Mesenchymal stem cell (in vitro differentiated cells and primary cell): ENCODE data around the gene ATP1B3.

Experiments used
- DNase-seq: peaks from one replicate; pipeline ENCODE4 v3.0.0-alpha.2; 2013
- H2AFZ ChIP-seq: one replicate; pipeline ENCODE4 v1.6.1; 2013; ENCODE audit warnings: low read depth, mild to moderate bottlenecking, control low read depth, inconsistent platforms, low read length, moderate library complexity
- H2AK5ac ChIP-seq: 2 replicates; pipeline ENCODE4 v1.6.1; 2013; ENCODE audit warnings: low read length, moderate library complexity, mild to moderate bottlenecking, inconsistent platforms; ENCODE audit not compliant: severe bottlenecking
- H2BK120ac ChIP-seq: one replicate; pipeline ENCODE4 v1.6.1; 2013; ENCODE audit warnings: low read depth, mild to moderate bottlenecking, inconsistent platforms, low read length, moderate library complexity
- H2BK12ac ChIP-seq, 2 experiments: one replicate each; pipeline ENCODE4 v1.6.1; 2013; ENCODE audit warnings: inconsistent platforms in 2 of 2, low read length in 2 of 2, mild to moderate bottlenecking in 2 of 2, moderate library complexity in 2 of 2, control low read depth in 1 of 2
- H2BK15ac ChIP-seq: one replicate; pipeline ENCODE4 v1.6.1; 2013; ENCODE audit warnings: mild to moderate bottlenecking, low read depth, inconsistent platforms; ENCODE audit not compliant: poor library complexity, severe bottlenecking
- H2BK5ac ChIP-seq: 2 replicates; pipeline ENCODE4 v1.6.1; 2013; ENCODE audit warnings: low read depth, mild to moderate bottlenecking, low read length, control low read depth, inconsistent platforms; ENCODE audit not compliant: poor library complexity, severe bottlenecking
- H3K14ac ChIP-seq, 2 experiments: one replicate each; pipeline ENCODE4 v1.6.1; 2013; ENCODE audit warnings: inconsistent platforms in 2 of 2, low read length in 2 of 2, control low read depth in 1 of 2, mild to moderate bottlenecking in 1 of 2, moderate library complexity in 1 of 2
- H3K18ac ChIP-seq, 2 experiments: one replicate each; pipeline ENCODE4 v1.6.1; 2013; ENCODE audit warnings: inconsistent platforms in 2 of 2, low read length in 2 of 2, control low read depth in 1 of 2, low read depth in 1 of 2, mild to moderate bottlenecking in 1 of 2
- H3K23ac ChIP-seq, 2 experiments: one replicate each; pipeline ENCODE4 v1.6.1; 2013; ENCODE audit warnings: inconsistent platforms in 2 of 2, low read length in 2 of 2, mild to moderate bottlenecking in 2 of 2, moderate library complexity in 2 of 2, control low read depth in 1 of 2
- H3K27ac ChIP-seq: 2 replicates; pipeline ENCODE4 v1.5.1; 2013; ENCODE audit warnings: mild to moderate bottlenecking, moderate library complexity, low read length, control low read depth, inconsistent platforms; ENCODE audit not compliant: poor library complexity, severe bottlenecking
- H3K27me3 ChIP-seq, 2 experiments: 2 replicates each; pipeline versions ENCODE4 v1.6.1 to v1.7.0; 2013; ENCODE audit warnings: low read length in 2 of 2, mild to moderate bottlenecking in 2 of 2, moderate library complexity in 2 of 2, control low read depth in 1 of 2, inconsistent platforms in 1 of 2; ENCODE audit not compliant: control insufficient read depth in 1 of 2, insufficient read depth in 1 of 2
- H3K36me3 ChIP-seq, 2 experiments: 2 replicates each; pipeline versions ENCODE4 v1.6.1 to v1.7.0; 2013; ENCODE audit warnings: low read length in 2 of 2, control low read depth in 1 of 2, inconsistent platforms in 1 of 2, low read depth in 1 of 2, mild to moderate bottlenecking in 1 of 2; ENCODE audit not compliant: insufficient read depth in 2 of 2, control insufficient read depth in 1 of 2
- H3K4ac ChIP-seq, 2 experiments: one replicate each; pipeline ENCODE4 v1.6.1; 2013; ENCODE audit warnings: inconsistent platforms in 2 of 2, low read length in 2 of 2, mild to moderate bottlenecking in 2 of 2, moderate library complexity in 2 of 2, control low read depth in 1 of 2, low read depth in 1 of 2
- H3K4me1 ChIP-seq: 2 replicates; pipeline ENCODE4 v1.6.1; 2013; ENCODE audit warnings: low read depth, low read length, control low read depth; ENCODE audit not compliant: control insufficient read depth, insufficient read depth
- H3K4me2 ChIP-seq: 2 replicates; pipeline ENCODE4 v1.6.1; 2013; ENCODE audit warnings: low read length, mild to moderate bottlenecking, inconsistent platforms; ENCODE audit not compliant: poor library complexity, severe bottlenecking
- H3K4me3 ChIP-seq, 2 experiments: 2 replicates each; pipeline versions ENCODE4 v1.5.1 to v1.7.0; 2013; ENCODE audit warnings: low read length in 2 of 2, mild to moderate bottlenecking in 2 of 2, control low read depth in 1 of 2, low read depth in 1 of 2; ENCODE audit not compliant: insufficient read depth in 1 of 2
- H3K79me1 ChIP-seq: replicated peaks from 2 replicates; pipeline ENCODE4 v1.6.1; 2013; ENCODE audit warnings: mild to moderate bottlenecking, control low read depth, low read length, inconsistent platforms; ENCODE audit not compliant: poor library complexity, severe bottlenecking
- H3K9ac ChIP-seq: 2 replicates; pipeline ENCODE4 v1.7.0; 2013; ENCODE audit warnings: mild to moderate bottlenecking, low read length, moderate library complexity
- H3K9me3 ChIP-seq: 2 replicates; pipeline ENCODE4 v1.7.0; 2013; ENCODE audit warnings: mild to moderate bottlenecking, low read length; ENCODE audit not compliant: control insufficient read depth
- H4K8ac ChIP-seq: one replicate; pipeline ENCODE4 v1.6.1; 2013; ENCODE audit warnings: inconsistent platforms, mild to moderate bottlenecking, low read length, moderate library complexity
- H4K91ac ChIP-seq: one replicate; pipeline ENCODE4 v1.6.1; 2013; ENCODE audit warnings: mild to moderate bottlenecking, low read length, inconsistent platforms
- WGBS: methylation state at CpG from one replicate; pipeline ENCODE4 v1.1.7; 2013; ENCODE audit warnings: mixed read lengths; 5-methylcytosine and 5-hydroxymethylcytosine counted together

ATP1B3 gene

DNA sequence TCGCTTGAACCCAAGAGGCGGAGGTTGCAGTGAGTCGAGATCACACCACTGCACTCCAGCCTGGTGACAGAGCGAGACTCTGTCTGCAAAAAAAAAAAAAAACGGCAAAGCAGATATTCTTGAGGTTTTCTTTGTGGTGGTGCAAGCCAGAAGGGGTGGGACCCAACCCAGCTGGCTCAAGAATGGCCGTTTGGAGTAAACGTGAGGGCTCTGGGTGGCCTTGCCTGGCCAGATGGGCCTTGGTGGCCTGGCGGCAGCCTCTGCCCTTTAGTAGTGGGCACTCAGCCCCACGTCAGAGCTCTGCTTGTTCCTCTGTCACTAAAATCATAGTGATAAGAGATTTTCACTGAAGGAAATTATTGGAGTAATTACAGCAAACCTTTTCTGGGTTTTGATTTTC is 50.5 kb downstream of the ATP1B3 start:
- Histone ChIP-seq H3K4me1 (peaks cover 2% of the 10 kb centered on the region), H3K9me3 (no peaks in the 10 kb centered on the region), H2AK5ac (no peak overlapping the region), H2BK120ac (no peak overlapping the region), H3K36me3 (peaks cover 49 to 51% of the 10 kb centered on the region in 2 experiments), H4K8ac (no peak overlapping the region), H3K18ac (no peak overlapping the region), H2AFZ (no peak overlapping the region), H2BK12ac (no peak overlapping the region), H3K4ac (no peak overlapping the region), H2BK15ac (no peak overlapping the region), H2BK5ac (no peak overlapping the region), H3K14ac (no peak overlapping the region), H3K9ac (no peak overlapping the region), H3K23ac (no peak overlapping the region), H3K79me1 (peaks cover 8% of the 10 kb centered on the region), H3K27me3 (no peaks in the 10 kb centered on the region), H3K27ac (no peak overlapping the region), H3K4me2 (no peak overlapping the region), H4K91ac (no peak overlapping the region), H3K4me3 (no peak overlapping the region)
- DNase-seq = no peak
- WGBS = 99% methylated on average over 8 of the region's 9 CpGs

DNA sequence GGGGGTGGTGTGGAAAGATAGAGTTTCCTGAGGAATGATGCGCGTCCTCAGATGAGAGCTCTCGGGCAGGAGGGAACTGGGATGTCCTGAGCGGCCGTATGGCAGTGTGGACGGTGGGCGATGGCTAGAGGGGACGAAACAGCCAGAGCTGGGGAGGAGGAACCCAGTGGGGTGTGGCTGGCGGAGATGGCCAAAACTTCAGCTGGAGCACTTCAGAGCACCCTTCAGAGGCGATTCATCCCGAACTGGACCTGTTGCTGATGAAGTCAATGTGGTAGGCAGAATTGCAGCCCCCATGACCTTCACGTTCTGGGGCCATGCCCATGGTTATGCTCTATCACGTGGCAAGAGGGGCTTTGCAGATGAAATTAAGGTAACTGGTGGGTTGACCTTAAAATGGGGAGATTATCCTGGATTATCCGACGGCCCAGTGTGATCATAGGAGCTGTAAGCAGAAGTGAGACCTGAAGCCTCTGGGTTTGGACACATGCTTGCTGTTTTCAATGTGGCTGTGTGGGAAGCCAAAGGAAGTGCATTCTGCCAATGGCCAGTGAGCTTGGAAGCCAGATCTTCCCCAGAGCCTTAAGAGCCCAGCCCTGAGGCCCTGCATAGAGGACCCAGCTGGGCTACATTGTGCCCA is 52.3 kb downstream of the ATP1B3 start:
- Histone ChIP-seq H2BK5ac (no peak overlapping the region), H2AFZ (no peak overlapping the region), H3K79me1 (peaks cover 6% of the 10 kb centered on the region), H3K27ac (no peak overlapping the region), H3K27me3 (no peaks in the 10 kb centered on the region), H3K9me3 (no peaks in the 10 kb centered on the region), H3K18ac (no peak overlapping the region), H3K4me1 (peaks cover 2% of the 10 kb centered on the region), H3K4ac (no peak overlapping the region), H4K8ac (no peak overlapping the region), H2BK15ac (no peak overlapping the region), H2BK120ac (no peak overlapping the region), H3K14ac (no peak overlapping the region), H4K91ac (no peak overlapping the region), H3K4me2 (no peak overlapping the region), H2BK12ac (no peak overlapping the region), H3K9ac (no peak overlapping the region), H3K36me3 (peaks cover 38 to 39% of the 10 kb centered on the region in 2 experiments), H3K4me3 (no peak overlapping the region), H3K23ac (no peak overlapping the region), H2AK5ac (no peak overlapping the region)
- DNase-seq = no peak
- 97% methylated on average over 15 of the region's 15 CpGs for WGBS

DNA sequence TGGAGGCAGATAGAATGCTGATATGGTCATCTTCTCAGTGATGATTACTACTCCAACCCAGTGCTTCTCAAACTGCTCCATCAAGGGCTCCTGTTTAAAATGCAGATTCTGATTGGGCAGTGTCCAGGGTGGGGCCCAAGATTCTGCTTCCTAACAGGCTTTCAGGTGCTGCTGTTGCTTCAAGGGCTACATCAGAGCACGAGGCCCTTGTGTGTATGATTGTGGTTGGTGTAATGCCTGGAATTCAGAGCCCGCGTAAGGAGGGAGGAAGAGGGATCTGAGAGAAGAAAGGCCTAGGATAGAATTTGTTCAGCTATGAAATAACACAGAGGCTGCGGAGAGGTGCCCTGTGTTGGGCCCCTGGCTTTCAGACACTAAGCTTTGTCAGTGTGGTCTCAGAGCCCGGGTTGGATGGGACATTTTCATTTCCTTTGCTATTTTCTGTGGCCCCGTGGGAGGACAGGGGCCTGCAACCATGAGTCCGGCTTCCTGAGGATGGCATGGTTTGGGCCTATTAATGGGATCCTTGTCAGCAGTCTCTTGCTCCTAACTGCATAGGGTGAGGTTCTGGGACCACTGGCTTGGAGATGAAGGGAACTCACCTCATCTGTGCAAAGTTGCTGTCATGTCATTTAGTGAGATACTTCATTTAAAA is 53.0 kb downstream of the ATP1B3 start:
- H3K4me2 ChIP-seq = no peak overlapping the region
- no peaks in the 10 kb centered on the region for H3K9me3 ChIP-seq
- DNase-seq = no peak
- no peak overlapping the region for H3K4me3 ChIP-seq
- H2AK5ac ChIP-seq = no peak overlapping the region
- no peak overlapping the region for H2BK12ac ChIP-seq
- WGBS = 94% methylated on average over 7 of the region's 7 CpGs
- no peak overlapping the region for H3K14ac ChIP-seq
- H3K9ac ChIP-seq = no peak overlapping the region
- no peak overlapping the region for H2AFZ ChIP-seq
- no peak overlapping the region for H3K27ac ChIP-seq
- H2BK120ac ChIP-seq = no peak overlapping the region
- H3K18ac ChIP-seq = no peak overlapping the region
- no peak overlapping the region for H4K91ac ChIP-seq
- no peak overlapping the region for H3K4ac ChIP-seq
- peaks cover 6% of the 10 kb centered on the region for H3K79me1 ChIP-seq
- no peak overlapping the region for H2BK15ac ChIP-seq
- no peaks in the 10 kb centered on the region for H3K27me3 ChIP-seq
- H3K4me1 ChIP-seq = peaks cover 2% of the 10 kb centered on the region
- no peak overlapping the region for H2BK5ac ChIP-seq
- no peak overlapping the region for H3K23ac ChIP-seq
- H4K8ac ChIP-seq = no peak overlapping the region
- peaks cover 32 to 36% of the 10 kb centered on the region in 2 experiments for H3K36me3 ChIP-seq

- Histone ChIP-seq H3K4ac (no peak overlapping the region), H4K8ac (no peak overlapping the region), H3K4me2 (no peak overlapping the region), H2BK5ac (no peak overlapping the region), H2BK120ac (no peak overlapping the region), H3K36me3 (peaks cover 26 to 27% of the 10 kb centered on the region in 2 experiments), H3K18ac (no peak overlapping the region), H3K79me1 (peaks cover 4% of the 10 kb centered on the region), H4K91ac (no peak overlapping the region), H3K23ac (no peak overlapping the region), H3K14ac (no peak overlapping the region), H3K27me3 (no peaks in the 10 kb centered on the region), H3K4me3 (no peak overlapping the region), H3K9ac (no peak overlapping the region), H2AFZ (no peak overlapping the region), H2BK12ac (no peak overlapping the region), H2AK5ac (no peak overlapping the region), H2BK15ac (no peak overlapping the region), H3K9me3 (no peaks in the 10 kb centered on the region), H3K27ac (no peak overlapping the region), H3K4me1 (peaks cover 2% of the 10 kb centered on the region)
- DNase-seq = no peak
- WGBS = 97% methylated on average over 4 of the region's 4 CpGs
Measured at GRCh38 chr3:141930801-141931200, 54.4 kb downstream of the ATP1B3 start.
